ENCODE data around the gene LMF1. TPM values are rescaled to one million over a fixed set of nuclear protein-coding genes. Genes with fewer than 3 reads are reported as not detected.

The LMF1 gene
- total and polyA plus RNA-seq, 2 of the 13 experiments (the other 11 are each of a cell fraction or from before 2014, with no cell fraction given): 6.8 to 8.5 TPM

DNA sequence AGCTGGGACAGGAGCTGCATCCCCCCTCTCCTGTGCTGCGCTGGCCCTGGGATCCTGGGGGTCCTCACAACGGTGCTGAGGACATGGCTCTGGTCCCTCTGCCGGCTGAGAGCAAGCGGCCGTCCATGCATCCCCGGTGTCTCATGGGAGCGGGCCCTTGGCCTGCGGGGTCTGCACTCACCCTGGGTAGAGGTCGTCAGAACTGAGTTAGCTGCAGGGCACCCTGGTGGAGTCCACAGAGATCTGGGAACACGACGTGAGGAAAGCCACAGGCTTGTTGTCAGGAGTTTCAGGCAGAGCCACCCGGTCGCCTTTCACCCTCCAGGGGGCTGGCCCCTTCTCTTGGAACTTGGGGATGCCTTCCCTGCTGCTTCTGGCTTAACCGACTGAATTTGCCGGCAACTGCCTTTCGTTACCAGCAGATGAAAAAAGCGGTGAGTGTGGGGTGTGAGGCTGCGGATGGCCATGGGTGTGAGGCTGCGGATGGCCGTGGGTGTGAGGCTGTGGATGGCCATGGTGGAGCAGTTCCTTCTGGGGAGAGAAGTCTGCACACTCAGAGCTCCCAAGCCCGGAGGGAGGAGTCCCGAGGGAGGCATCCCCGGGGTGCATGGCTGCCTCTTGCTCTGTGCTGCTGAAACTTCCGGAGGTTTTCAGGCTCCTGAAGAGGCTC is 81.7 kb downstream of the LMF1 start:
- Histone ChIP-seq H3K9me3 (ENCODE audit: low read length) (peaks cover 6% of the 10 kb centered on the region; the same call in 1 of the 2 replicates), H3K9ac (ENCODE audit: insufficient read depth, low read depth, low read length) (no peak overlapping the region), H3K4me3 (replicated peaks in 1 of 3; ENCODE audit: insufficient read depth in 1 of 3, low read depth in 2 of 3, low read length in 3 of 3) (no peak overlapping the region), H3K27me3 (ENCODE audit: control insufficient read depth in 1 of 2, insufficient read depth in 2 of 2, low read length in 2 of 2) (no peaks in the 10 kb centered on the region; a peak in 2 of 5 replicates), H3K4me1 (ENCODE audit: insufficient read depth, low read length) (no peaks in the 10 kb centered on the region), H2AFZ (ENCODE audit: low read length) (no peak overlapping the region), H4K20me1 (ENCODE audit: insufficient read depth, low read length) (0 out of 2 replicates have a peak, but pooled peaks cover 2% of the 10 kb centered on the region), H3K27ac (ENCODE audit: extremely low read length, insufficient read depth, low read length) (no peak overlapping the region), H3K36me3 (replicated peaks in 1 of 2; ENCODE audit: control insufficient read depth in 1 of 2, insufficient read depth in 2 of 2, low read length in 2 of 2) (no peaks in the 10 kb centered on the region), H3K4me2 (ENCODE audit: low read depth, low read length) (no peak overlapping the region), H3K79me2 (ENCODE audit: insufficient read depth, low read length) (no peaks in the 10 kb centered on the region)
- POLR2A ChIA-PET: no interaction called here
- CTCF ChIA-PET (ENCODE audit: low intra/inter-chr PET ratio, low total read pairs): no interaction called here
- BruUV-seq (replicated peaks): no TSS peak
- in situ Hi-C loops (cut with HindIII; ENCODE audit: extremely low pct_ligation_motif_present, low pct_unique_long_range_greater_than_20kb) (no loop called here), intact Hi-C loops (cut with micrococcal nuclease; ENCODE audit: unreplicated experiment) (loop anchor here (5.0 kb wide), 1 partner anchor 83 kb away; the partner anchor contains the start of gene LMF1)
- no peak for FAIRE-seq
- no peak for DNase-seq (ENCODE audit: low spot score)
- ATAC-seq: no peak
- WGBS (ENCODE audit: low lambda C conversion rate): 50% methylated on average over 8 of the region's 24 CpGs
- TF ChIP-seq, protein P1, sequence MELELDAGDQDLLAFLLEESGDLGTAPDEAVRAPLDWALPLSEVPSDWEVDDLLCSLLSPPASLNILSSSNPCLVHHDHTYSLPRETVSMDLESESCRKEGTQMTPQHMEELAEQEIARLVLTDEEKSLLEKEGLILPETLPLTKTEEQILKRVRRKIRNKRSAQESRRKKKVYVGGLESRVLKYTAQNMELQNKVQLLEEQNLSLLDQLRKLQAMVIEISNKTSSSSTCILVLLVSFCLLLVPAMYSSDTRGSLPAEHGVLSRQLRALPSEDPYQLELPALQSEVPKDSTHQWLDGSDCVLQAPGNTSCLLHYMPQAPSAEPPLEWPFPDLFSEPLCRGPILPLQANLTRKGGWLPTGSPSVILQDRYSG (CRISPR knock-in tag; IDR thresholded peaks at IDR 0.05): no peak
- no peak for TF ChIP-seq JUND (CRISPR knock-in tag; IDR thresholded peaks at IDR 0.05)
- no peak for TF ChIP-seq PAF1 (CRISPR knock-in tag; IDR thresholded peaks at IDR 0.05)
- TF ChIP-seq ZNF496 (CRISPR knock-in tag; IDR thresholded peaks at IDR 0.05; ENCODE audit: insufficient replicate concordance): no peak
- no peak for TF ChIP-seq HNRNPL (IDR thresholded peaks at IDR 0.05; ENCODE audit: low read depth, low read length)
- TF ChIP-seq TRIM24 (CRISPR knock-in tag; IDR thresholded peaks at IDR 0.05): no peak
- TF ChIP-seq PITX1 (CRISPR knock-in tag; IDR thresholded peaks at IDR 0.05): no peak
- TF ChIP-seq ZNF569 (CRISPR knock-in tag; IDR thresholded peaks at IDR 0.05; ENCODE audit: borderline replicate concordance): no peak
- no peak for TF ChIP-seq ZNF292 (CRISPR knock-in tag; IDR thresholded peaks at IDR 0.05; ENCODE audit: borderline replicate concordance, low read depth)
- TF ChIP-seq EED (CRISPR knock-in tag; IDR thresholded peaks at IDR 0.05): no peak
- TF ChIP-seq ZKSCAN5 (CRISPR knock-in tag; IDR thresholded peaks at IDR 0.05): no peak
- TF ChIP-seq, protein P2, sequence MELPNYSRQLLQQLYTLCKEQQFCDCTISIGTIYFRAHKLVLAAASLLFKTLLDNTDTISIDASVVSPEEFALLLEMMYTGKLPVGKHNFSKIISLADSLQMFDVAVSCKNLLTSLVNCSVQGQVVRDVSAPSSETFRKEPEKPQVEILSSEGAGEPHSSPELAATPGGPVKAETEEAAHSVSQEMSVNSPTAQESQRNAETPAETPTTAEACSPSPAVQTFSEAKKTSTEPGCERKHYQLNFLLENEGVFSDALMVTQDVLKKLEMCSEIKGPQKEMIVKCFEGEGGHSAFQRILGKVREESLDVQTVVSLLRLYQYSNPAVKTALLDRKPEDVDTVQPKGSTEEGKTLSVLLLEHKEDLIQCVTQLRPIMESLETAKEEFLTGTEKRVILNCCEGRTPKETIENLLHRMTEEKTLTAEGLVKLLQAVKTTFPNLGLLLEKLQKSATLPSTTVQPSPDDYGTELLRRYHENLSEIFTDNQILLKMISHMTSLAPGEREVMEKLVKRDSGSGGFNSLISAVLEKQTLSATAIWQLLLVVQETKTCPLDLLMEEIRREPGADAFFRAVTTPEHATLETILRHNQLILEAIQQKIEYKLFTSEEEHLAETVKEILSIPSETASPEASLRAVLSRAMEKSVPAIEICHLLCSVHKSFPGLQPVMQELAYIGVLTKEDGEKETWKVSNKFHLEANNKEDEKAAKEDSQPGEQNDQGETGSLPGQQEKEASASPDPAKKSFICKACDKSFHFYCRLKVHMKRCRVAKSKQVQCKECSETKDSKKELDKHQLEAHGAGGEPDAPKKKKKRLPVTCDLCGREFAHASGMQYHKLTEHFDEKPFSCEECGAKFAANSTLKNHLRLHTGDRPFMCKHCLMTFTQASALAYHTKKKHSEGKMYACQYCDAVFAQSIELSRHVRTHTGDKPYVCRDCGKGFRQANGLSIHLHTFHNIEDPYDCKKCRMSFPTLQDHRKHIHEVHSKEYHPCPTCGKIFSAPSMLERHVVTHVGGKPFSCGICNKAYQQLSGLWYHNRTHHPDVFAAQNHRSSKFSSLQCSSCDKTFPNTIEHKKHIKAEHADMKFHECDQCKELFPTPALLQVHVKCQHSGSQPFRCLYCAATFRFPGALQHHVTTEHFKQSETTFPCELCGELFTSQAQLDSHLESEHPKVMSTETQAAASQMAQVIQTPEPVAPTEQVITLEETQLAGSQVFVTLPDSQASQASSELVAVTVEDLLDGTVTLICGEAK (IDR thresholded peaks at IDR 0.05): no peak
- TF ChIP-seq, protein P2 (CRISPR knock-in tag; IDR thresholded peaks at IDR 0.05): no peak
- TF ChIP-seq KMT2B (CRISPR knock-in tag; IDR thresholded peaks at IDR 0.05): no peak
- TF ChIP-seq, protein P3, sequence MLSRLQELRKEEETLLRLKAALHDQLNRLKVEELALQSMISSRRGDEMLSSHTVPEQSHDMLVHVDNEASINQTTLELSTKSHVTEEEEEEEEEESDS (CRISPR knock-in tag; IDR thresholded peaks at IDR 0.05; ENCODE audit: borderline replicate concordance): no peak

Measured in HepG2 (cell line).